Rectal smooth muscle tissue (tissue), 1 donor: ENCODE data around the gene CACNA1H.
"Not testable (repeated sequence)": the region's sequence is repeated elsewhere in the genome, so short reads cannot be mapped to it uniquely, and the experiment has no call there.

Experiments
- H3K27ac ChIP-seq: one replicate; pipeline ENCODE4 v1.7.0; 2013; ENCODE audit warnings: low read depth, low read length, inconsistent platforms
- H3K27me3 ChIP-seq: one replicate; pipeline ENCODE4 v1.7.0; 2013; ENCODE audit warnings: low read length; ENCODE audit not compliant: control insufficient read depth, insufficient read depth
- H3K36me3 ChIP-seq: one replicate; pipeline ENCODE4 v1.7.0; 2013; ENCODE audit warnings: low read length; ENCODE audit not compliant: control insufficient read depth, insufficient read depth
- H3K4me1 ChIP-seq: one replicate; pipeline ENCODE4 v1.7.0; 2013; ENCODE audit warnings: low read length; ENCODE audit not compliant: control insufficient read depth, insufficient read depth
- H3K4me3 ChIP-seq: one replicate; pipeline ENCODE4 v1.7.0; 2013; ENCODE audit warnings: low read length
- H3K9ac ChIP-seq: one replicate; pipeline ENCODE4 v1.7.0; 2013; ENCODE audit warnings: low read length

Gene CACNA1H

DNA sequence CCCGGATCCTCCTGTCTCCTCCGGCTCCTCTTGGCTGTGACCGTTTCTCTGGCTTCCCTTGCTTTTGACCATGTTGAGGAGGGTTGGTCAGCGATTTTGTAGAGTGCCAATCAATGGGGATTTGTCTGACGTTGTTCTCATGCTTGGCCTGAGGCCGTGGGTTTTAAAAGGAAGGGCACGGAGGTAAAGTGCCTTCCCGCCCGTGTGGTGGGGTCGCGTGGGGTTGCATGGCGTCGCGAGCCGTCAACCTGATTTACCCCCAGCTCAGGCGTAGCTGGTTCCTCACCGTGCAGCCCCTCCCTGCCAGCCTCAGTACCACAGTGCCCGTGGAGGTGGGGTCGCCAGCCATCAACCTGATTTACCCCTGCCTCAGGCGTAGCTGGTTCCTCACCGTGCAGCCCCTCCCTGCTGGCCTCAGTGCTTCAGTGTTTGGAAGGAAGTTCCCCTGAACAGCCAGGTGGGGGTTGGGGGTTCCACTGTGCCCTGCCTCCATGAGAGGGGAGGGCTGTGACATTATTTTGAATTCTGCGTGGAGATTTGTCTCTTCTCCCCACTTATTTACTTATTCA lies 92.6 kb downstream of the CACNA1H start:
- Histone ChIP-seq H3K9ac (no peak overlapping the region), H3K4me1 (no peaks in the 10 kb centered on the region), H3K27ac (no peak overlapping the region)

DNA sequence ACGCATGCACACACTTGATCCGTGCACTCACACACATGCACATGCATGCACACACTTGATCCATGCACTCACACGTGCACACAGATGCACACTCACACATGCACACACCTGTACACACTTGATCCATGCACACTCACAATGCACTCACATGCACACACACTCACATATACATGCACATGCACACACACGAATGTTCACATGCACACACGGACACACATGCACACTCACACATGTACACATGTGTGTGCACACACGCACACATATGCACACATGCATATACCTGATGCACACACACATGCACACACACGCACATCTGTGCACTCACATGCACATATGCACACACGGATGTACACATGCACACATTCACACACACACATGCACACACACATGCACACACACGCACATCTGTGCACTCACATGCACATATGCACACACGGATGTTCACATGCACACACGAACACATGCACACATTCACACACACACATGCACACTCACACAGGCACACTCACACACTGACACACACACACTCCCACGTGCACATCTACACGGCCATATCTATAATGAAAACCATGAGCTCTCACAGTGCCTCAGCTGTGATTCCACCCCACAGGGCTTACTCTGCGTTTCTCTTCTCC lies 95.1 kb downstream of the CACNA1H start:
- not testable (repeated sequence) for H3K27ac ChIP-seq, H3K4me3 ChIP-seq, H3K4me1 ChIP-seq, H3K9ac ChIP-seq, H3K27me3 ChIP-seq, H3K36me3 ChIP-seq

More for the DNA sequence above, 92.6 kb downstream of the CACNA1H start:
- Histone ChIP-seq H3K36me3 (no peaks in the 10 kb centered on the region), H3K4me3 (no peak overlapping the region), H3K27me3 (peaks cover 2% of the 10 kb centered on the region)

DNA sequence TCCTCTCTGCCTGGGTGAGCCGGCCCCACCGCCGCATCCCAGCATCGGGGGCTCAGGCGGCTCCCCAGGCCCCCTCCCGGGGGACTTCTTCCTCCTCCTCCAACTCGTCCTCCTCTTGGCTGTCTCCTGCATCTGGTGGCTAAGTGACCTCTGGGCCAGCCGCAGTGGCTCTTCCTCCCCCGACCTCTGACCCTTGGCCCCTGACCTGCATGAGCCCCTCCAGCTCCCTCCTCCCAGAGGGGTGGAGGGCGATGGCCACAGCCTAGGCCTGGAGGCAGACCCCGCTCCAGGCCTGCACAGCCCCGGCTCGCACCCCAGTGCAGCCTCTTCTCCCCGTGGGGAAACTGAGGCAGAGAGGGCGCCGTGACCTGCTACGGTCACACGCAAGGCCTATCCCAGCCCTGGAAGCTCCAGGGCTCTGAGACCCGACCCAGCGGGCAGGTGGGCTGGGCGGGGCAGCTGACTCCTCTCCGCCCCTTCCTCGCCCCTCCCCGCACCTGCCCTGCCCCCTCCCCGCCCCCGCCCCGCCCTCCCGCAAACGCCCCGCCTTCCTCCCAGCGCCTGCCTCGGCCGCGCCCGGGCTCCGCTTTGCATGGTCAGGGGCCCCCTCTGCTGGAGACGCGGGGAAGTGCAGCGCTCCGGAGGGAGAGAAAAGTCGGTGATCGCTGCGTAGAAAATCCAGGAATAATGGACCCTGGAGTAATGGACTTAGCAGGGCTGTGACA lies 96.3 kb downstream of the CACNA1H start:
- not testable (repeated sequence) for H3K9ac ChIP-seq, H3K27ac ChIP-seq, H3K27me3 ChIP-seq, H3K4me3 ChIP-seq, H3K36me3 ChIP-seq, H3K4me1 ChIP-seq

DNA sequence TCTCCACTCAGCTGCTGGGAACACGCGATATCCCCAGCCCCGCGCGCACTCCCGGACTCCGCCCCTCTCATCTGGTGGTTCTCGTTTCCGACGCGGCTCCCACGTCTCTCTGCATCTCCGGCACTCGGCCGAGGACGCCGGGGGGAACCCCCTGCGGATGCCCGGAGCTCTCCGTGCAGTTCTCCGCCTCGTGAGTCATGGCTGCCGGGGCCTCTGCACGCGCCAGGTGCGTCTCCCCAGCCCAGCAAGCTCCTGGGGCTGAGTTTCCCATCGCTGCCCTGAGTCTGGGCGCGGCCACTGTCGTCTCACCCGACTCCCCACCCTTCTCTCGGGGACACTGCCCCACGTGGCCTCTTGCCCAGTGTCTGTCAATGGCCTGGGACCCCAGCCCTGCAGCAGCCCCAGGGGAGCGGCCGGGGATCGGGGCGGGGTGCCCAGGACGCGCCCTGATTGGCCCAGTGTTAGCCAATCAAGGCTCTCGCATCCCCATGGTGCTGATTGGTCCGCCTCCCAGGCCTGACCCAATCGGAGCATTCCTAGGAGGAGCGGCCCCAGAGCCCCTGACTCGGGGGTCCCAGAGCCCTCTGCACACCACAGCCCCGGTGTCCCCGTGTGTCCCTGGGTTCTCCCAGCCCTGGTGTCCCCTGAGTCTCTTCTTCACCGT lies 100.9 kb downstream of the CACNA1H start:
- not testable (repeated sequence) for H3K27me3 ChIP-seq, H3K4me1 ChIP-seq, H3K9ac ChIP-seq, H3K27ac ChIP-seq, H3K4me3 ChIP-seq, H3K36me3 ChIP-seq

DNA sequence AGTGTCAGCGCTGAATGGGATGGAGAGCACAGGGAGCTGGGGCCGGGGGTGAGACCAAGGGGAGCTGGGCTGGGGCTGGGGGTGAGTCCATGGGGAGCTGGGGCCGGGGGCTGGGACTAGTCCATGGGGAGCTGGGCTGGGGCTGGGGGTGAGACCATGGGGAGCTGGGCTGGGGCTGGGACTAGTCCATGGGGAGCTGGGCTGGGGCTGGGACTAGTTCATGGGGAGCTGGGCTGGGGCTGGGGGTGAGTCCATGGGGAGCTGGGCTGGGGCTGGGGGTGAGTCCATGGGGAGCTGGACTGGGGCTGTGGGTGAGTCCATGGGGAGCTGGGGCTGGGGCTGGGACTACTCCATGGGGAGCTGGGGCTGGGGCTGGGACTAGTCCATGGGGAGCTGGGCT lies 101.9 kb downstream of the CACNA1H start:
- not testable (repeated sequence) for H3K4me3 ChIP-seq, H3K36me3 ChIP-seq, H3K4me1 ChIP-seq, H3K27me3 ChIP-seq, H3K9ac ChIP-seq, H3K27ac ChIP-seq

DNA sequence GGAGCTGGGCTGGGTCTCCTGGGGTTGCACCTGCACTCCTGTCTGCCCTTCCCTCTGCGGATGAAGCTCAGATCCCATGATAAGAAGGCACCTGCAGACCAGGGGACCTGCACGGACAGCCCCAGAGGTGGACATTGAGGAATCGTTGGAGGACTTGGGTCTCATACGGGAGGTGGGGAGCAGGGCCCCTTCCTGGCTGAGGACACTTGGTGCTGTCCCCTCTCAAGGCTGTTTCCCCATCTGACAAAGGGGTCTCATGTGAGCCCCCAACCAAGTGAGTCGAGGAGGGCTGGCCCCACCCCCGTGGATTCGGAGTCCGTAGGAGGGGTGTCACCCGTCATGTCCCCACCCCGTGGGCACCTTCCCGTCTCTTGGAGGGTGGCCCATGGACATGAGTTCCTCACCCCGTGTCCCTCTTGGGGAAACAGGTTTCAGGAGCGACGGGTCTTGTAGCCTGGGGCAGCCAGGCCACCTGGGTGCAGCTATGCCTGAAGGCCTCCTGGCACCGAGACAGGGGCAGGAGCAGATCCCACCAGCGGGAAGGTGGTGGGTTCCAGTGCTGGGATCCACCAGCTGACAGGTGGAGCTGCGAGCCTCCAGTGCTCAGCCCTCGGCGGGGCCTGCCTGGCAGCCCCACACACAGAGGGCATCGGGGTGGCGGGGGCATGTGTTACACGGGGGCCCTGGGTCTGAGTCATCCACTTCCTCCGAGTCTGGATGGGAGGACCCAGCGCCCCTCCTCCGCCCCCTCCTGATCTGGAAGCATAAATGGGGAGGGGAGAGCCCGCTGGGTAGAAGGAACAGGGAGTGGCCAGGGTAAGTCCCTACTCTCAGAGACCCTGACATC lies 102.6 kb downstream of the CACNA1H start, which contains the start of gene TPSD1:
TSS of gene TPSD1 (plus strand) at position 794 of the 847 bp plus-strand sequence. CDS start 212 bp downstream, outside the sequence.
- H3K9ac ChIP-seq, H3K4me1 ChIP-seq, H3K27ac ChIP-seq, H3K27me3 ChIP-seq, H3K36me3 ChIP-seq, H3K4me3 ChIP-seq: not testable (repeated sequence)

DNA sequence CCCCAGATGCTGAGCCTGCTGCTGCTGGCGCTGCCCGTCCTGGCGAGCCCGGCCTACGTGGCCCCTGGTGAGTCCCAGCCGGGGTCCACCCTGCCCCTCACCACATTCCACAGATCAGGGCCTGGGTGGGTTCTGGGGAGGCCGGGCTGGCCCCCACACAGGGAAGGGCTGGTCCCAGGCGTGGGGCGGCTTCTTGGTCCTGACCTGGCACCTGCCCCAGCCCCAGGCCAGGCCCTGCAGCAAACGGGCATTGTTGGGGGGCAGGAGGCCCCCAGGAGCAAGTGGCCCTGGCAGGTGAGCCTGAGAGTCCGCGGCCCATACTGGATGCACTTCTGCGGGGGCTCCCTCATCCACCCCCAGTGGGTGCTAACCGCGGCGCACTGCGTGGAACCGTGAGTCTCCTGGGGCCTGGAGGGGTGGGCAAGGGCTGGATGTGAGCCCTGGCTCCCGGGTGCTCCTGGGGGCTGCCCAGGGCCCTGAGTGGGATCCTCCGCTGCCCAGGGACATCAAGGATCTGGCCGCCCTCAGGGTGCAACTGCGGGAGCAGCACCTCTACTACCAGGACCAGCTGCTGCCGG lies 103.5 kb downstream of the CACNA1H start:
- not testable (repeated sequence) for H3K4me3 ChIP-seq, H3K4me1 ChIP-seq, H3K9ac ChIP-seq, H3K36me3 ChIP-seq, H3K27me3 ChIP-seq, H3K27ac ChIP-seq

DNA sequence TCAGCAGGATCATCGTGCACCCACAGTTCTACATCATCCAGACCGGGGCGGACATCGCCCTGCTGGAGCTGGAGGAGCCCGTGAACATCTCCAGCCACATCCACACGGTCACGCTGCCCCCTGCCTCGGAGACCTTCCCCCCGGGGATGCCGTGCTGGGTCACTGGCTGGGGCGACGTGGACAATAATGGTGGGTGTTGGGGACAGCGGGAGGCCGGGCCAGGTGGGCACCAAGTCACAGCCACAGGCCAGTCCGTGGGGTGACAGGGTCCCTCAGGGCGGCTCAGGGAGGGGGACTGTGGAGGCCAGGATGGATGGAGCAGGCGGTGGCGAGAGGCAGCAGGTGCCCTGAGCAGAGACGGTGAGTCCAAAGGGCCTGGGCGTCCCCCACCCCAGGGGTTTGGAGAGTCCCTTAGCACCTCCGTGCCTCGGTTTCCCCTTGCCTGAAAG lies 104.0 kb downstream of the CACNA1H start:
- no peak overlapping the region for H3K27ac ChIP-seq
- H3K36me3 ChIP-seq = no peaks in the 10 kb centered on the region
- no peaks in the 10 kb centered on the region for H3K4me1 ChIP-seq
- peaks cover 11% of the 10 kb centered on the region for H3K27me3 ChIP-seq
- no peak overlapping the region for H3K9ac ChIP-seq
- no peak overlapping the region for H3K4me3 ChIP-seq

DNA sequence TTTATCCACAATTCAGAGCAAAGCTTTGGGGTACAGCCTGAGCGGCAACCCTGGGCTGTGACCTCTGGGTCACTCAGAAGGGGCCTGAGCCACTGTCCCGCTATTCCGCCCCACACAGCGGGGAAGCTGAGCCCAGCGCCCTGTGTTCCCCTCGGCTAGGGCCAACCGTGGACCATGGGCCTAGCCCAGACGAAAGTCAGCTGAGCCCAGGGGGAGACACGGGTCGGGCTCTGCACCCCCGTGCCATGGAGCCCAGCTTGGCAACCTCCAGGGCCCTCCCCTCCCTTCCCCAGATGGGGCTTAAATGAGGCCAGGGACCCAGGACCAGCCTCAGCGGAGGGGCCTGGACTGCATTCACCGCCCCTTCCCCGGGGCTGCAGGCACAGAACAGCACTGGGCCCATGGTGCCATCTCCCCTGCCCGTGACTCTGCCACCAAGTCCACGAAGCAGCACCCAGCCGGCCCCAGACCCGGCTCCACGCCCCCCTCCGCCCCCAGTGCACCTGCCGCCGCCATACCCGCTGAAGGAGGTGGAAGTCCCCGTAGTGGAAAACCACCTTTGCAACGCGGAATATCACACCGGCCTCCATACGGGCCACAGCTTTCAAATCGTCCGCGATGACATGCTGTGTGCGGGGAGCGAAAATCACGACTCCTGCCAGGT lies 104.8 kb downstream of the CACNA1H start:
- Histone ChIP-seq H3K9ac (no peak overlapping the region), H3K27me3 (peaks cover 11% of the 10 kb centered on the region), H3K27ac (no peak overlapping the region), H3K36me3 (no peaks in the 10 kb centered on the region), H3K4me1 (no peaks in the 10 kb centered on the region), H3K4me3 (no peak overlapping the region)

DNA sequence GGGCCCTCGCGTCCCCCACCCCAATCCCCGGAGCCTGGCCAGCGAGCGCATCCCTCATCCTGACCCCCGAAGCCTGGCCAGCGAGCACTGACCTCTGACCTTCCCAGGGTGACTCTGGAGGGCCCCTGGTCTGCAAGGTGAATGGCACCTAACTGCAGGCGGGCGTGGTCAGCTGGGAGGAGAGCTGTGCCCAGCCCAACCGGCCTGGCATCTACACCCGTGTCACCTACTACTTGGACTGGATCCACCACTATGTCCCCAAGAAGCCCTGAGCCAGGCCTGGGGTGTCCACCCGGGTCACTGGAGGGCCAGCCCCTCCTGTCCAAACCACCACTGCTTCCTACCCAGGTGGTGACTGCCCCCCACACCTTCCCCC lies 105.3 kb downstream of the CACNA1H start:
- peaks cover 11% of the 10 kb centered on the region for H3K27me3 ChIP-seq
- H3K9ac ChIP-seq = no peak overlapping the region
- no peak overlapping the region for H3K4me3 ChIP-seq
- no peaks in the 10 kb centered on the region for H3K4me1 ChIP-seq
- H3K27ac ChIP-seq = no peak overlapping the region
- no peaks in the 10 kb centered on the region for H3K36me3 ChIP-seq

DNA sequence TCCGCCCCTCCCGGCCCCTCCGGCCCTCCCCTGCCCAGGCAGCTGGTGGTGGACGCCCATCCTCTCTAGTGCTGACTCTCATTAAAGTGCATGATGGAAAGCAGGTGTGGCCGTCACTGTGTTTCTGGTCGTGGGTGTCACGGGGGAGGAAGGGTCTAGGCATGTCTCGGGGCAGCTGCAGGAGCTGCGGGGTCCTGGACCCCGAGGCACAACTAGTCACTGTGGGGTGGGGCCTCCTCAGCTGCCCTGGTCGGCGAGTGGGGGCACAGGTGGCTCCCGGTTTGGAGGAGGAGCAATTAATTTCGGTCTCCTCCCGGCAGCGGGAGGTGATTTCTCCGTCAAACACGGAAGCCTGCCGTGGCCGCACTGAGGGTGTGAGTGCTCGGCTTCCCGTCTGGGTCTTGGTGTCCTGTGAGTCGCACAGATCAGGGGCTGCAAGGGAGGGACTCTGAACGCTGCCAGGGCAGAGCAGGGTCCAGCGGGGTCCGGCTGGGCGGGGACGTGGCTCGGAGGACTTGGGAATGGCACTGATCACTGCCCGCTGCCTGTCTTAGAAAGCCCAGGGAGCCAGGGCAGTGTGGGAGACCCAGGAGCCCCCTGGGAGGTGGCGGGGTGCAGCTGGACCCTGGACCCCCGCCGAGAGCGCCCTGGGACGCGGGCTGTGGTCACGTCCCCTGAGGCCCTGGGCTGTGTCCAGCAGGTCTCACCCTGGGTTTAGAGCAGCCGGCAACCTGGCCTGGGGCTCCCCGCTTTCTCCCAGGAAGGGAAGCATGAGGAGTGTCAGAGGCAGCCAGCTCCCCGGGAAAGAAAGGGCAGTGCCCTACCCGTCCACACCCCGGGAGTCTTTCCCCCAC lies 106.2 kb downstream of the CACNA1H start:
- Histone ChIP-seq H3K27ac (no peak overlapping the region), H3K4me3 (no peak overlapping the region), H3K36me3 (no peaks in the 10 kb centered on the region), H3K4me1 (no peaks in the 10 kb centered on the region), H3K9ac (no peak overlapping the region), H3K27me3 (peaks cover 11% of the 10 kb centered on the region)
